H9 (cell line): Measurements from ENCODE around the gene SETBP1. TPM values are rescaled to one million over a fixed set of nuclear protein-coding genes. Genes with fewer than 3 reads are reported as not detected.

Experiments
- DNase-seq: peaks from one replicate; pipeline ENCODE4 v3.0.0-alpha.2; 2017
- H2AFZ ChIP-seq: one replicate; pipeline ENCODE4 v1.6.1; 2013; ENCODE audit warnings: mild to moderate bottlenecking, low read length, control low read depth, moderate library complexity
- H2AK5ac ChIP-seq: 2 replicates; pipeline ENCODE4 v1.6.1; 2013; ENCODE audit warnings: low read length, control low read depth, mixed read lengths; ENCODE audit not compliant: insufficient read length
- H2BK120ac ChIP-seq: one replicate; pipeline ENCODE4 v1.6.1; 2013; ENCODE audit warnings: low read depth, mild to moderate bottlenecking, low read length, control low read depth, inconsistent platforms; ENCODE audit not compliant: poor library complexity, severe bottlenecking
- H2BK12ac ChIP-seq: 2 replicates; pipeline ENCODE4 v1.6.1; 2013; ENCODE audit warnings: low read length, control low read depth, mixed read lengths, low read depth; ENCODE audit not compliant: insufficient read length
- H2BK15ac ChIP-seq: 2 replicates; pipeline ENCODE4 v1.6.1; 2013; ENCODE audit warnings: low read depth, low read length, control low read depth
- H2BK20ac ChIP-seq: one replicate; pipeline ENCODE4 v1.6.1; 2013; ENCODE audit warnings: low read depth, mild to moderate bottlenecking, low read length, control low read depth, inconsistent platforms; ENCODE audit not compliant: poor library complexity, severe bottlenecking
- H2BK5ac ChIP-seq: 2 replicates; pipeline ENCODE4 v1.6.1; 2013; ENCODE audit warnings: low read length, control low read depth, mixed read lengths; ENCODE audit not compliant: insufficient read length
- H3K14ac ChIP-seq: 2 replicates; pipeline ENCODE4 v1.6.1; 2013; ENCODE audit warnings: low read length, control low read depth; ENCODE audit not compliant: insufficient read depth
- H3K18ac ChIP-seq: 2 replicates; pipeline ENCODE4 v1.6.1; 2013; ENCODE audit warnings: low read depth, mild to moderate bottlenecking, mixed read lengths, low read length, control low read depth; ENCODE audit not compliant: insufficient read length
- H3K23ac ChIP-seq: 2 replicates; pipeline ENCODE4 v1.6.1; 2013; ENCODE audit warnings: low read length, control low read depth, mixed read lengths, low read depth; ENCODE audit not compliant: insufficient read length
- H3K23me2 ChIP-seq: 2 replicates; pipeline ENCODE4 v1.6.1; 2013; ENCODE audit warnings: low read depth, mild to moderate bottlenecking, mixed read lengths, low read length, control low read depth; ENCODE audit not compliant: insufficient read length, poor library complexity, severe bottlenecking
- H3K27ac ChIP-seq: 2 replicates; pipeline ENCODE4 v1.5.1; 2013; ENCODE audit warnings: low read length, control low read depth, mixed read lengths, low read depth; ENCODE audit not compliant: insufficient read length
- H3K27me3 ChIP-seq: 2 replicates; pipeline ENCODE4 v1.6.1; 2013; ENCODE audit warnings: low read length, control low read depth, inconsistent platforms; ENCODE audit not compliant: insufficient read depth
- H3K4ac ChIP-seq: 2 replicates; pipeline ENCODE4 v1.6.1; 2013; ENCODE audit warnings: low read depth, mild to moderate bottlenecking, control low read depth, inconsistent platforms, low read length, moderate library complexity
- H3K4me1 ChIP-seq: 2 replicates; pipeline ENCODE4 v1.6.1; 2013; ENCODE audit warnings: low read length, control low read depth, inconsistent platforms; ENCODE audit not compliant: insufficient read depth
- H3K4me2 ChIP-seq: 2 replicates; pipeline ENCODE4 v1.6.1; 2013; ENCODE audit warnings: low read length, control low read depth, mixed read lengths; ENCODE audit not compliant: insufficient read length, insufficient read depth
- H3K56ac ChIP-seq: 2 replicates; pipeline ENCODE4 v1.6.1; 2013; ENCODE audit warnings: low read depth, mild to moderate bottlenecking, mixed read lengths, low read length, control low read depth; ENCODE audit not compliant: insufficient read length
- H3K79me1 ChIP-seq: 2 replicates; pipeline ENCODE4 v1.6.1; 2013; ENCODE audit warnings: low read depth, mild to moderate bottlenecking, moderate library complexity, low read length, control low read depth, inconsistent platforms; ENCODE audit not compliant: insufficient read depth, poor library complexity, severe bottlenecking
- H3K79me2 ChIP-seq: 2 replicates; pipeline ENCODE4 v1.6.1; 2013; ENCODE audit warnings: low read length, control low read depth, inconsistent platforms; ENCODE audit not compliant: insufficient read depth
- H3K9ac ChIP-seq: 2 replicates; pipeline ENCODE4 v1.6.1; 2013; ENCODE audit warnings: low read length, control low read depth, mixed read lengths; ENCODE audit not compliant: insufficient read length; ENCODE audit errors: extremely low read depth
- H3K9me3 ChIP-seq: one replicate; pipeline ENCODE4 v1.6.1; 2013; ENCODE audit warnings: low read depth, low read length, inconsistent platforms; ENCODE audit not compliant: control insufficient read depth
- H3T11ph ChIP-seq: one replicate; pipeline ENCODE4 v1.6.1; 2013; ENCODE audit warnings: mild to moderate bottlenecking, low read length, control low read depth, inconsistent platforms
- H4K20me1 ChIP-seq: one replicate; pipeline ENCODE4 v1.6.1; 2013; ENCODE audit not compliant: control insufficient read depth, insufficient read length, insufficient read depth
- H4K5ac ChIP-seq: 2 replicates; pipeline ENCODE4 v1.6.1; 2013; ENCODE audit warnings: low read depth, mild to moderate bottlenecking, mixed read lengths, low read length, control low read depth; ENCODE audit not compliant: insufficient read length
- H4K8ac ChIP-seq: replicated peaks from 2 replicates; pipeline ENCODE4 v1.6.1; 2013; ENCODE audit warnings: low read length, control low read depth, mixed read lengths, low read depth; ENCODE audit not compliant: insufficient read length
- H4K91ac ChIP-seq: 2 replicates; pipeline ENCODE4 v1.6.1; 2013; ENCODE audit warnings: low read depth, mild to moderate bottlenecking, moderate library complexity, mixed read lengths, low read length, control low read depth; ENCODE audit not compliant: insufficient read length
- H3K27ac Mint-ChIP-seq, 3 experiments: 2 replicates in 2 of 3; 3 replicates in 1 of 3; pipeline ENCODE4 v1.8.0; 2020 to 2021; ENCODE audit warnings: mixed read lengths in 3 of 3, mild to moderate bottlenecking in 1 of 3, moderate library complexity in 1 of 3
- H3K27me3 Mint-ChIP-seq: 2 replicates; pipeline ENCODE4 v1.8.0; 2021; ENCODE audit warnings: low read depth, mild to moderate bottlenecking, moderate library complexity, mixed read lengths
- H3K36me3 Mint-ChIP-seq, 3 experiments: 2 replicates in 2 of 3; 3 replicates in 1 of 3; pipeline ENCODE4 v1.8.0; 2020 to 2021; ENCODE audit warnings: low read depth in 3 of 3, mixed read lengths in 3 of 3; ENCODE audit not compliant: insufficient read depth in 1 of 3
- H3K4me1 Mint-ChIP-seq, 2 experiments: 2 replicates each; pipeline ENCODE4 v1.8.0; 2020; ENCODE audit warnings: mixed read lengths in 2 of 2
- H3K4me3 Mint-ChIP-seq, 2 experiments: 2 replicates in 1 of 2; 3 replicates in 1 of 2; pipeline ENCODE4 v1.8.0; 2020 to 2021; ENCODE audit warnings: mild to moderate bottlenecking in 2 of 2, mixed read lengths in 2 of 2, moderate library complexity in 1 of 2
- H3K9me3 Mint-ChIP-seq, 2 experiments: 2 replicates in 1 of 2; 3 replicates in 1 of 2; pipeline ENCODE4 v1.8.0; 2020; ENCODE audit warnings: mild to moderate bottlenecking in 2 of 2, mixed read lengths in 2 of 2, moderate library complexity in 1 of 2
- WGBS: extraction: QIAGEN DNeasy Blood & Tissue Kit; methylation state at CpG from one replicate; pipeline ENCODE4 v1.1.7; 2013; ENCODE audit warnings: missing lambda C conversion rate, low lambda C conversion rate, mixed read lengths; ENCODE audit not compliant: insufficient read length; ENCODE audit errors: extremely low coverage; 5-methylcytosine and 5-hydroxymethylcytosine counted together
- total RNA-seq: library from RNA; stranded (reverse); gene quantifications from 2 replicates; pipeline ENCODE4 v1.2.1, GENCODE V29; 2021
- TF ChIP-seq, protein P1 (sequence below): fragments of 200-600 bp; sonication (generic); conservative IDR thresholded peaks from 3 replicates; pipeline ENCODE4 v1.8.0; 2021; ENCODE audit warnings: antibody characterized with exemption, mild to moderate bottlenecking

SETBP1 gene
- total RNA-seq, 1 experiment from 2014 or later: 4.6 TPM

DNA sequence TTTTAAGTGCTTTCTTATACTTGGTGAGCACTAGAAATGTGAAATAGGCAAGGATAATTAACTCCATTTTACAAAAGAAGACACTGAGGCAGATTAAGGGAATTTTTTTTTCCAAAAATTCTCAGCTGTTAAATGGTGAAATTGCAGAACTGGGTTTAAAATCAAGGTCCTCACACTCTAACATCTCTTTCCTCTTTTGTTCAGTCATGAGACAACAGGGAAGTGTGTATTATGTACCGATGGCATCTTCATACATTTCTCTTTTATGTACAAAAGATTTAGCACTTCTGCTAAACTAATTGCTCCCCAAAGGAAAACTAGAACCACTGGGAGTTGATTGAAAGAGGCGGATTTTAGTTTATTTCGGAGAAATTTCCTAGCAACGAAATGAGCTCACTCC, 203.0 kb downstream of the SETBP1 start:
- Histone ChIP-seq H3K4me1 (peaks cover 6% of the 10 kb centered on the region; the same call in 1 of the 2 replicates), H3K79me1 (no peaks in the 10 kb centered on the region), H3K9me3 (no peaks in the 10 kb centered on the region), H2BK5ac (no peak overlapping the region), H3K18ac (no peak overlapping the region), H3K4me2 (no peak overlapping the region), H2BK120ac (no peak overlapping the region), H3K27me3 (no peaks in the 10 kb centered on the region), H3K4ac (no peak overlapping the region), H4K8ac (no peak overlapping the region), H3T11ph (no peak overlapping the region), H3K14ac (no peak overlapping the region), H4K20me1 (no peaks in the 10 kb centered on the region), H3K23ac (no peak overlapping the region), H2BK20ac (no peak overlapping the region), H2BK15ac (no peak overlapping the region), H4K5ac (no peak overlapping the region), H3K79me2 (no peaks in the 10 kb centered on the region), H2AFZ (no peak overlapping the region), H3K9ac (no peak overlapping the region), H3K27ac (no peak overlapping the region), H2AK5ac (no peak overlapping the region), H3K56ac (no peak overlapping the region), H3K23me2 (no peaks in the 10 kb centered on the region), H2BK12ac (no peak overlapping the region), H4K91ac (no peak overlapping the region)
- no peak overlapping the region for H3K4me3 Mint-ChIP-seq
- WGBS: no CpG with 5 or more reads among the region's 4 CpGs
- no peak for DNase-seq
- H3K36me3 Mint-ChIP-seq: peaks cover 5 to 12% (median 6%) of the 10 kb centered on the region in 3 experiments
- peaks cover 6 to 8% of the 10 kb centered on the region in 2 experiments; a peak in 4 of 5 replicates for H3K9me3 Mint-ChIP-seq
- no peaks in the 10 kb centered on the region; the same call in 1 of the 2 replicates for H3K27me3 Mint-ChIP-seq
- TF ChIP-seq, protein P1, sequence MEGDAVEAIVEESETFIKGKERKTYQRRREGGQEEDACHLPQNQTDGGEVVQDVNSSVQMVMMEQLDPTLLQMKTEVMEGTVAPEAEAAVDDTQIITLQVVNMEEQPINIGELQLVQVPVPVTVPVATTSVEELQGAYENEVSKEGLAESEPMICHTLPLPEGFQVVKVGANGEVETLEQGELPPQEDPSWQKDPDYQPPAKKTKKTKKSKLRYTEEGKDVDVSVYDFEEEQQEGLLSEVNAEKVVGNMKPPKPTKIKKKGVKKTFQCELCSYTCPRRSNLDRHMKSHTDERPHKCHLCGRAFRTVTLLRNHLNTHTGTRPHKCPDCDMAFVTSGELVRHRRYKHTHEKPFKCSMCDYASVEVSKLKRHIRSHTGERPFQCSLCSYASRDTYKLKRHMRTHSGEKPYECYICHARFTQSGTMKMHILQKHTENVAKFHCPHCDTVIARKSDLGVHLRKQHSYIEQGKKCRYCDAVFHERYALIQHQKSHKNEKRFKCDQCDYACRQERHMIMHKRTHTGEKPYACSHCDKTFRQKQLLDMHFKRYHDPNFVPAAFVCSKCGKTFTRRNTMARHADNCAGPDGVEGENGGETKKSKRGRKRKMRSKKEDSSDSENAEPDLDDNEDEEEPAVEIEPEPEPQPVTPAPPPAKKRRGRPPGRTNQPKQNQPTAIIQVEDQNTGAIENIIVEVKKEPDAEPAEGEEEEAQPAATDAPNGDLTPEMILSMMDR: no peak
- no peak overlapping the region for H3K27ac Mint-ChIP-seq
- peaks cover 16 to 24% of the 10 kb centered on the region in 2 experiments for H3K4me1 Mint-ChIP-seq
